Erythroblast (primary cell): ENCODE results near the gene LRRC73.

Experiments
- GATA1 ChIP-seq: IDR thresholded peaks from 2 replicates; pipeline ENCODE4 v1.6.1; 2011; ENCODE audit warnings: low read depth, mild to moderate bottlenecking, control low read depth, low read length, moderate library complexity
- POLR2A ChIP-seq: IDR thresholded peaks from 2 replicates; pipeline ENCODE4 v1.6.1; 2011; ENCODE audit warnings: mild to moderate bottlenecking, low read length

- TF ChIP-seq POLR2A (no peak), GATA1 (no peak)
Measured at GRCh38 chr6:43467752-43468151, 42.4 kb downstream of the LRRC73 start.
